Peyer's patch (tissue), 4 donors: ENCODE measurements around the gene BBS12. TPM values are rescaled to one million over a fixed set of nuclear protein-coding genes. Genes with fewer than 3 reads are reported as not detected.

Experiments
- DNase-seq, 3 donors: peaks; one replicate each; pipeline ENCODE4 v3.0.0-alpha.2; 2017 to 2019
- H3K27ac ChIP-seq, 4 donors: fragments of 200-600 bp; sonication (generic); one replicate each; pipeline ENCODE4 v1.5.1; 2016 to 2019
- H3K27me3 ChIP-seq, 2 donors: fragments of 200-600 bp; sonication (generic); one replicate each; pipeline ENCODE4 v1.5.1; 2019
- H3K36me3 ChIP-seq, 3 donors: fragments of 200-600 bp; sonication (generic); one replicate each; pipeline ENCODE4 v1.5.1; 2016 to 2019
- H3K4me1 ChIP-seq, 4 donors: fragments of 200-600 bp; sonication (generic); one replicate each; pipeline ENCODE4 v1.5.1; 2016 to 2019
- H3K4me3 ChIP-seq, 4 donors: fragments of 200-600 bp; sonication (generic); 1 replicate in 3 of 4; 2 replicates in 1 of 4; pipeline ENCODE4 v1.5.1; 2016 to 2019; ENCODE audit warnings: mild to moderate bottlenecking in 1 of 4
- H3K9me3 ChIP-seq, 4 donors: fragments of 200-600 bp; sonication (generic); one replicate each; pipeline ENCODE4 v1.5.1; 2016 to 2019; ENCODE audit warnings: mild to moderate bottlenecking in 1 of 4
- POLR2A ChIP-seq, 2 donors: fragments of 450-650 bp; IDR thresholded peaks; one replicate each; pipeline ENCODE4 v1.5.1; 2017; ENCODE audit warnings: antibody characterized with exemption in 2 of 2, mild to moderate bottlenecking in 2 of 2, moderate library complexity in 2 of 2
- total RNA-seq, 4 donors: library from RNA; depleted of rRNA; stranded (reverse); fragments of >200 nt; gene quantifications; one replicate each; pipeline ENCODE4 v1.1.0, GENCODE V29; 2016
- TF ChIP-seq, protein P1 (sequence below), 6 experiments: fragments of 450-650 bp in 4 of 6; fragments of 200-600 bp in 2 of 6; sonication (generic) in 1 of 6; IDR thresholded peaks; one replicate each; pipeline ENCODE4 v1.5.1; 2017 to 2019; ENCODE audit warnings: antibody characterized with exemption in 6 of 6, mild to moderate bottlenecking in 3 of 6, moderate library complexity in 1 of 6

Gene BBS12
- total RNA-seq, 4 donors from 2014 or later: 1.7 to 5.6 (median 4.7) TPM

DNA sequence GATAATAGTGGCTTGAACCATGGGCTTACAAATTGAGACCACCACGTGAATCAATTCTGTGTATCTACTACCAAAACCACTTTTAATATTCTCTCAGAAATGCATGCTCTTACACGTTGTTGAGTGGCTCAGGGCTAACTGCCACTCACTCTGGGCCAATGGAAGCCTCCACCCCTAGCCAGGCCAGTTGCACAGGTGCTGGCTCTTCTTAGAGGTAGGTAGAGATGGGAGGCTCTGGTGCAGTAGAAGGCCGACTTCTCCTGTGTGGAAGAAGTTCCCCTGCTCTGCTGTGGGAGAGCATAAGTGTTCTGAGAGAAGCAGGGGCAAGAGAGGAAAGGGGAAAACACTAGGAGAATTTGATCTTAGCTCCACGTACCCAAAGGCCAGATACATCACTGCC lies 25.0 kb upstream of the BBS12 start:
- H3K4me1 ChIP-seq: no peaks in the 10 kb centered on the region
- no peaks in the 10 kb centered on the region for H3K36me3 ChIP-seq
- TF ChIP-seq, protein P1, sequence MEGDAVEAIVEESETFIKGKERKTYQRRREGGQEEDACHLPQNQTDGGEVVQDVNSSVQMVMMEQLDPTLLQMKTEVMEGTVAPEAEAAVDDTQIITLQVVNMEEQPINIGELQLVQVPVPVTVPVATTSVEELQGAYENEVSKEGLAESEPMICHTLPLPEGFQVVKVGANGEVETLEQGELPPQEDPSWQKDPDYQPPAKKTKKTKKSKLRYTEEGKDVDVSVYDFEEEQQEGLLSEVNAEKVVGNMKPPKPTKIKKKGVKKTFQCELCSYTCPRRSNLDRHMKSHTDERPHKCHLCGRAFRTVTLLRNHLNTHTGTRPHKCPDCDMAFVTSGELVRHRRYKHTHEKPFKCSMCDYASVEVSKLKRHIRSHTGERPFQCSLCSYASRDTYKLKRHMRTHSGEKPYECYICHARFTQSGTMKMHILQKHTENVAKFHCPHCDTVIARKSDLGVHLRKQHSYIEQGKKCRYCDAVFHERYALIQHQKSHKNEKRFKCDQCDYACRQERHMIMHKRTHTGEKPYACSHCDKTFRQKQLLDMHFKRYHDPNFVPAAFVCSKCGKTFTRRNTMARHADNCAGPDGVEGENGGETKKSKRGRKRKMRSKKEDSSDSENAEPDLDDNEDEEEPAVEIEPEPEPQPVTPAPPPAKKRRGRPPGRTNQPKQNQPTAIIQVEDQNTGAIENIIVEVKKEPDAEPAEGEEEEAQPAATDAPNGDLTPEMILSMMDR (IDR thresholded peaks at IDR 0.05): no peak
- TF ChIP-seq POLR2A (IDR thresholded peaks at IDR 0.05): no peak
- DNase-seq: no peak
- no peaks in the 10 kb centered on the region for H3K9me3 ChIP-seq
- H3K27ac ChIP-seq: no peak overlapping the region
- H3K27me3 ChIP-seq: no peaks in the 10 kb centered on the region
- no peak overlapping the region for H3K4me3 ChIP-seq

DNA sequence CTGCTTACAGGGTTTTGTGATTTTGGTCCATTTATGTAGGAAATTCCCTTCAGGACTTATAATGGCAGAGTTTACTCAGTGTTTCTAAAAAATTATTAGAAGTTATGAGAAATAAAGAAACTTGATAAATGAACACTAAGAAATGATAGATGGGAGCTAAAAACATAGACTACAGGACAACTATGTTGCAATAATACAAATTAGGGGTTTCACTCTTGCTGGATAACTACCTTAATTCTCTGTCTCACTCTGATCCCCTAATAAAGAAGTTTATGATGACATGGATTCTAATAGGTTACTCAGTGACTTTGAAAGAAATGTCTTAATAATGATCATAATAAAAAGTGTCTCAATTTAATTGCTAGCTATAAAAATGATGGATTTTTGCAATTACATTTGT lies 23.3 kb upstream of the BBS12 start:
- Histone ChIP-seq H3K4me3 (no peak overlapping the region), H3K9me3 (no peaks in the 10 kb centered on the region), H3K4me1 (no peaks in the 10 kb centered on the region), H3K36me3 (no peaks in the 10 kb centered on the region), H3K27me3 (no peaks in the 10 kb centered on the region), H3K27ac (no peak overlapping the region)
- no peak for DNase-seq
- no peak for TF ChIP-seq POLR2A (IDR thresholded peaks at IDR 0.05)
- TF ChIP-seq, protein P1 (IDR thresholded peaks at IDR 0.05): no peak

DNA sequence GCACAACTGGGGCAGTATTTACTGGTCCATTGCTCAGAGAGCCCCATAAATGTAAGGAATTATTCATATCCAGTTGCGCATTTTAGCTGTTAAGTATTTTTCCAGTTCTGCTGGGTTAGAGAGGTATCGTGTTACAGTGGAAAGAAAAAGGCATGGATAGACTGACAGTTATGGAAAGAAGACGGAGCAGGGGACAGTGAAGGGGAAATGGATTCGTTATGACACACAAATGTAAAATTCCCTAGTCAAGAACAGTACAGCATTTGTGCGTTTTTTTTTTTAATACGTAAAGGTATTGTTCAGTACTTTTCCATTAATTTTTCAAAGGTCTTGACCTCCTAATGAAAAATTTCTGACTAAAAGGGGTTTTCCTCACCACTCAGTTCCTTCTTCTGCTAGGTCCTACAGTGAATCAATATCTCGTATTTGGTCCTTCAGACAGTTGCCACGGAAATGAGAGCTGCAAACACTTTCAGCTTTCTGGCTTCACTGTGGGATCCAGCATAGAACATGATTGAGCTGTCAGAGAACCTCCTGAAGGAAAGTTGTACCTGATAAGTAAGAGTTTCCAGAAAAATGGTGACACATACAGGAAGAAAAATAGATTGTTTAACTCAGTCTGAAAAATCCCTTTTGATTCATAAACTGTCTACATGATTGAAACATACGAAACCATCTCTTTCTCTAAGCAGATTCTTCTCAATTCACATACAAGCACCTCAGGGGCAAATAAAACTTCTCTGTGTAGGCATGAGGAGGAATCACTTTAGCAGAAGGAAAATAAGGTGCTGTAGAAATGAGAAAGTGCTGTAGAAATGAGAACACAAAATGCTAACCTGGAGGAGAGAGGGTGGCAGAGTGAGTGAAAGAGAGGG lies 21.8 kb upstream of the BBS12 start:
- DNase-seq: no peak
- no peaks in the 10 kb centered on the region for H3K36me3 ChIP-seq
- no peaks in the 10 kb centered on the region for H3K27me3 ChIP-seq
- no peaks in the 10 kb centered on the region for H3K9me3 ChIP-seq
- H3K27ac ChIP-seq: no peak overlapping the region
- H3K4me3 ChIP-seq: no peak overlapping the region
- TF ChIP-seq POLR2A (IDR thresholded peaks at IDR 0.05): no peak
- TF ChIP-seq, protein P1 (IDR thresholded peaks at IDR 0.05): no peak
- H3K4me1 ChIP-seq: no peaks in the 10 kb centered on the region

- Histone ChIP-seq H3K27me3 (no peaks in the 10 kb centered on the region), H3K36me3 (no peaks in the 10 kb centered on the region), H3K27ac (no peak overlapping the region), H3K9me3 (no peaks in the 10 kb centered on the region), H3K4me3 (no peak overlapping the region), H3K4me1 (no peaks in the 10 kb centered on the region)
- DNase-seq: no peak
- TF ChIP-seq POLR2A (IDR thresholded peaks at IDR 0.05): no peak
- TF ChIP-seq, protein P1 (IDR thresholded peaks at IDR 0.05): no peak
Measured at GRCh38 chr4:122711919-122712318, 20.6 kb upstream of the BBS12 start.

GRCh38 chr4:122712782-122713181 lies 19.7 kb upstream of the BBS12 start:
- no peaks in the 10 kb centered on the region for H3K4me1 ChIP-seq
- no peak for DNase-seq
- H3K27me3 ChIP-seq: no peaks in the 10 kb centered on the region
- no peak overlapping the region for H3K27ac ChIP-seq
- no peaks in the 10 kb centered on the region for H3K36me3 ChIP-seq
- H3K9me3 ChIP-seq: no peaks in the 10 kb centered on the region
- no peak overlapping the region for H3K4me3 ChIP-seq
- TF ChIP-seq, protein P1 (IDR thresholded peaks at IDR 0.05): no peak
- no peak for TF ChIP-seq POLR2A (IDR thresholded peaks at IDR 0.05)
